Raji (cell line): Measurements from ENCODE around the gene DSCAML1.

Experiments
- POLR2A ChIP-seq: IDR thresholded peaks from 2 replicates; pipeline ENCODE4 v1.6.1; 2011; ENCODE audit warnings: low read depth, low read length, control low read depth; ENCODE audit not compliant: insufficient read depth

DSCAML1 gene

DNA sequence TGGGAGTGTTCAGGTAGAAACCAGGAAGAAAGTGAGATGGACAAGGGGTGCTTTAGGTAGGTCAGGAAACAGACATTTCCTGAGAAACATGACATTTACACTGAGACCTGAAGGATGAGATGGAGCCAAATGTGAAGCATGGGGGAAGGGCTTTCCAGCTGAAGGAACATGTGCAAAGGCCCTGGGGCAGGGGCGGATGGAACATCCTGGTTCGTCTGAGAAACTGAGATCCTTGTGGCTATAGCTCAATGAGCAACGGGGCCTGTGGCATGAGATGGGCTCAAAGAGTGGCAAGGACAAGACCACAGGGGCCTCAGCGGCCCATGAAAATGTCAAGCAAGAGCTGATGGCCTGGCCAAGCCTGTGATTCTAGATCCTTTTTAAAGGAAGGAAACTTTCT, 127.4 kb downstream of the DSCAML1 start:
- no peak for TF ChIP-seq POLR2A

DNA sequence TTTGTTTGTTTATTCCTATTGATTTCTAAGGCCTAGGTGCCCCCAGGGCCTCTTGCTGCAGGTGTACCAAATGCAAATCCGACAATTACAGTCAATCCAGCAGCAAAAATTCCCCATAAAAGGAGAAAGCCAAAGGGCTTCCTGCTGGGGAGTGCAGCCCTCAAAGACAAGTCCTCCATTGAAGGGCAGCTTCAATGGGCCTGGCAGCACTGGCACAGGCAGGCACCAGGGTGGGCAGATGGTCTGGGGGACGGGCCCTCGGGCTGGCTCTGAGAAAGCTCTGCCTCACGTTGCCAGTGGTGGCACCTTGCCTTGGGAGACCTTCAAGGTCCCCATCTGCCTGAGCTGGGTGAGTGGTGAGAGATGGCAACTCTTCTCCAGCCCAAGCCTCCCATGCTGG, 128.0 kb downstream of the DSCAML1 start:
- no peak for TF ChIP-seq POLR2A

DNA sequence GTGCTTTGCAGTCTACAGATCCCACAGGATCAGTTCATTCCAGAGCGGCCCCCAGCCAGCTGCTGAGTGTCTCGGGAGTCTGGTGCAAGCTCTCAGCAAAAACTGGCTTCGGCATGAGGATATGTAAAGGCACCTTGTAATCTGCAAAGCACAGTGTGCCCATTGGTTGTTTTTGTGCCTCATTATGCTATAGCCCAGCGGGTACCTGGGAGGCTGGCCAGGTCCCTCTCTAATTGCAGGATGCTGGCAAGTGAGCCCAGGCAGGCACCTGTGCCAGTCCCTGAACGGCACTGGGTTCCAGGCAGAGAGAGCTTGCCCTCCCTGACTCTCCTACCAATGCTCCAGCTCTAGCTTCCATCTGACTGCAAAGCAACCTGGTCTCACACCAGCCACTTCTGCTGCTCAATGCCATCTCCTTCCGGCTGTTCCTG, 128.7 kb downstream of the DSCAML1 start:
- TF ChIP-seq POLR2A: no peak

DNA sequence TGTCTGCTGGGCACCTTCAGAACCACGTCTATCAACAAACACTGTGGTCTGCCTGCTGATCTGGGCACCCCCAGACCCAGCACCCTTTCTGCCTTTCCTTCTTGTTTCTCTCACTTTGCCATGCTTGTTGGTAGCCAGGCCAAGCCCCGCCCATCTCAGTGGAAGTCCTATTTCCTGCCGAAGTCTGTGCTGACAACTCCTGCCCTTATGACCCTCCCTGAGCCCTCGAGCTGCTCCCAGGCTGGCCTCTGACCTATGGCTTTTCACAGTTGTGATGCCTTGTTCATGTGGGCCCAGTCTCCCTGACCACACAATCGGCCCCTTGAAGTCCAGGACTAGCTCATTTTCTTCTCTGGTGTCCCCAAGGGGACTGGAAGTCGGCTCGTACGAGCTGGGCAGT, 132.1 kb downstream of the DSCAML1 start:
- no peak for TF ChIP-seq POLR2A

DNA sequence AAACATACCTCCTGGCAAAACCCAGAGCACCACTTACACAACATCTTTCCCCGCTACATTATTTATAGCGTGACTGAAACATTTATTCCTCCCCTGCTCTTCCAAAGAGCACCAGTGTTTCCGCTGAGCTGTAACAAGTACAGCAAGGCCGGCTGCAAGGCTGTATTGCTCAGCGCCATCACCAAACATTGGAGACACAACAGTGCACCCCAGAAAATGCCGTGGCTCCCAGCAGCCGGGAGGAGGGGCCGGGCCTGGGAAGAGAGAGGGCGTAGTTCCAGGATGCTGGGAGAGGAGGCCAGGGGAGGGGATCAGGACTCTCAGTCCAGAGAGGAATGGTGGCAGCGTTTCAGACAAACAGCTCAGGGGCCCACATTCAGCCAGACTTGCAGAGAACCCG, 133.2 kb downstream of the DSCAML1 start:
- TF ChIP-seq POLR2A: no peak

DNA sequence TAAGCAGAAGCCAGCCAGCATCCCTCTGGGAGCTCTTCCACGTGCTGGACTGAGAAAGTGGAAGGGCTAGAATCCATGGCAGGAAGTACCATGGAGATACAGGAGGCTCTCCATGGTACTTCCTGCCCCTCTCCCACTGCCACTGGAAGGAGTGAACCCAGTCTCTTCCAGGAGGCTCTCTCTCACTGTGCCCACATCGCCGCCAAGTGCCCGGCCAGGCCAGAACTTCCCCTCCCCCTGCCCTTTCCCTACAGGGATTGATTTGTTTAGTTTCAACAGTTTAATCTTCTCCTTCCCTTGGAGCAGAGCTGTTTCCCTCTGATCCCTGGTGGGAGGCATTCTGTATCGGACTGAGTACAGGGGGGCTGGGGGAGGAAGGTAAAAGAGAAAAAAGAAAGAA, 133.6 kb downstream of the DSCAML1 start:
- no peak for TF ChIP-seq POLR2A

DNA sequence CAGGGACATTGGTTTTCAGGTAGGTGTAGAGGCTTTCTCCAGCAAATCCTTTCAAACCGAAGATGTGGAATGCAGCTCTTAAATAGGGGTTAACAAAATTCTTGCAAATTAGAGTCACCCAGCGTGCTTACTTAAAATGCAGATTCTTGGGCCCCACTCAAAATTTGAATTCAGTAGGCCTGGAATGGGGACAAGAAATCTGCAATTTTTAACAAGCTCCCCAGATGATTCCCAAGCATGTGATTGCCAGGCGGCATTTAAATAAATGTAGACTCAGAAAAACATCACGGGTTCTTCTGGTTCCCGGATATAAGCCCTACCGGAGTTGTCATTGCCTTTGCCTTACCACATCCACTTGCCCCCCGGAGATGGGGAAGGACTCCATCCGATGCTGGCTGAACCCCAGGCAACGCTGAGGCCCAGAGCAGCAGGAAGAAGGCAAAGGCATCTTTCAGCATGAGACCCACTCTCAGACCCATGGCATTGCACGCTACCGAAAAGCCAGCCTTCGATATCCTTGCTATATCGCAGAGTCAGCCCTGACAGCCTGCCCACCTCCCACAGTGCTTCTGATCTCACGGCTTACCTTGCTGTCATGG, 134.2 kb downstream of the DSCAML1 start:
- no peak for TF ChIP-seq POLR2A

DNA sequence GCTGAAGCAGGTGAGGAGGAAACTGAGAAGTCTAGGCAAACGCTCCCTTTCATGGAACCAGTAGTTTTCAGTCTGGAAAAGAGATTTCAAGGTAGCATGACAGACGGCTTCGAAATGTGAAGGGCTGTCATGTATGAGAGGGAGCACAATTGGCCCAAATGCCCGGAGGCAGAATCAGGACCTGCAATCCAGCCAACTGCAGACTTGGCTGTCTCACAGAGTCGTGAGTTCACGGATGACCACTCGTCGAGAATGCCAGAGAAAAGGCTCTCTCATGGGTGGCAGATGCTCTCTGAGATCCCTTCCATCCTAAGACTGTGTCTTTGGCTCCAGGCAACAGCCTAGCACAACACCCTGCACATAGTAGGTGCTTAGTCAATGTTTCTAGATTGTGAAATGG, 134.8 kb downstream of the DSCAML1 start:
- TF ChIP-seq POLR2A: no peak

DNA sequence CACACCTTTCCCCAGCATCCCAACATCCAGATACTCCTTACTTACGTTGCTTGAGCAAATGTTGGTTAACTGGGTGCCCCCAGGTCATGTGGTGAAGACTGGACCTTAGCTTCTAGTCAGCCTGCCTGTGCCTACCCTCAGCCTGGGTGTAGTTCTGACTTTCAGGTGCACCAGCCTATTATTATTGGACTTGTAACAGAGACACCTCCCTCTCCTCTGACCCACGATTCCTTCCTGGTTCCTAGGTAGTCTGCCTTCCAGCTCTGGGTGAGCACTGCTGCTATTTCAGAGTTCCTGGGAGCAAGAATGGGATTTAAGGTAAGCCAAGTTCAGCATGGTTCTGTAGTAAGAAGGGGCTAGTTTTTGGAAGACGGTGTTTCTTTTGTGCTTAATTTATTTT, 138.2 kb downstream of the DSCAML1 start:
- TF ChIP-seq POLR2A: no peak

DNA sequence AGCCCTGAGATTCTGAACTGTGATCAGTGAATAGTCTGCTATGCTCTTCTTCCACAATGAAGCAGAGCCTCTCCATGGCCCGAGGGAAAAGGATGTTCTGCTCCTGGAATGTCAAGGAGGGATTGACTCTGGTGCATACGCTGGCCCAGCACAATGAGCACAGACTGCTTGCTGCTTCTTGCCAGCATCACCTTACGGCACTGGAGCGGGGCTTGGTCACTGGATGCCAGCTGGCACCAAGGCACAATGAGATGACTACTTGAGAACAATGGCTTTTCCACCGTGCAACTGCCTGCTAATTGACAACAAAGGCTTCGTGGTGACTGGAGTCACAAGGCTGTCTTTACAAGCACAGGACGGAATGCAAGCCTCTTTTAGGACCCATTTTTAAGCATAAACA, 139.2 kb downstream of the DSCAML1 start:
- TF ChIP-seq POLR2A: no peak

DNA sequence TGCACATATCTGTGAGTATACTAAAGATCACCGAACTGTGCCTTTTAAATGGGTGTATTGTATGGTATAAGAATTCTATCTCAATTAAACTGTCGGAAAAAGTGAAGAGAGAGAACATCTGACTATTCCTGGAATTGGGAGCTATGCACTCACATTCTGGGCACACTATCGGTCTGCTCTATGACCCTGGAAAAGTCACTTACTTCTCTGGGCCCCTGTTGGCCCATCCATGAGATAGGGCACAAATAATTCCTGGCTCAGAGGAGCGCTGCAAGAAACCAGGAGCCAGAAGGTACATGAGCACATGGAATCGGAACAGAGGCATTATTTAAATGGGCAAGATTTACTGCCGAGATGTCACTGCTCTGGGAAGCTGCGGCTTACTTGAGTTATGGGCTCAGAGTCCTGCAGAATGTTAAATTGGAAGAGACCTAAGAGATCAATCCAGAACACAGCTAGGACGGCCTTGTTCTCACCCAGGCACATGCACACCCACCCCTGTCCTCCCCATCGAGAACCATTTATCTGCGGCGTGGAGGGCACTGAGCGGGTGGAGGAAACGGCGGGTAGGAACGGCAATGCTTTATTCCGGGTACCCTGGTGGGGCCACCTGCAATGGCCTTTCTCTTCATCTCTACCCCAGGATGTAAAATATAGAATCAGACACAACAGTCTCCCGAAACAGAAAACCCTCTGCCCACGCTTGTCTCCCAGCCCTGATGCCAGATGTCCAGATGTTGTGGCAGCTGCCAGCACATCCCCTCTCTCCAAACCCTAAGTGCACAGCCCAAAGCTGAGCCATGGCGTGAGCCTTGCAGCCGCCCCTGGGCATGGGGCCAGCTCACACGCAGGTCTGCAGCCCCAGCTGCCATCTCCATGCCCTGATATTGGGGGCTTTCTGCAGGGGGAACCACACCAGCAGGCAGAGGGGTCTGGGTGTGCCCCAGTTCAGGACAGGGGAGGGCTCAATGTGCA, 142.4 kb downstream of the DSCAML1 start:
- TF ChIP-seq POLR2A: no peak

DNA sequence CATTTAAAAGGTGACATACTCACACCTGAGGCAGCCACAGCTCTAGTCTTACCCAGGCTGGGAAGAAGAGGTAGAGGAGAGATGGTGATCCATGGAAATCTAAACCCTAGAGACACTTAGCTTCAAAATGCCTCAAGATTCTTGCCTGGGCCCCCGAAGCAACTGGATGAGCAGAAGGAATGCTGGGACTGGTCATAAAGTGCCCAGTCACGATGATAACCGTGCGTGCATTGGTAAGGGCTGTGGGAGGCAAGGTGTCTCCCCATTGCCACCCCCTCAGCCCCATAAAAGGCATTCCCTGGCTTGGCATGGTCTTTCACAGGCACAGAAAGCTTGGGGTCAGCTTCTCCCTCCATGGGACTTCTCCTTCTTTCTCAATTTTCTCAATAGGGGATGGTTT, 144.5 kb downstream of the DSCAML1 start:
- no peak for TF ChIP-seq POLR2A

DNA sequence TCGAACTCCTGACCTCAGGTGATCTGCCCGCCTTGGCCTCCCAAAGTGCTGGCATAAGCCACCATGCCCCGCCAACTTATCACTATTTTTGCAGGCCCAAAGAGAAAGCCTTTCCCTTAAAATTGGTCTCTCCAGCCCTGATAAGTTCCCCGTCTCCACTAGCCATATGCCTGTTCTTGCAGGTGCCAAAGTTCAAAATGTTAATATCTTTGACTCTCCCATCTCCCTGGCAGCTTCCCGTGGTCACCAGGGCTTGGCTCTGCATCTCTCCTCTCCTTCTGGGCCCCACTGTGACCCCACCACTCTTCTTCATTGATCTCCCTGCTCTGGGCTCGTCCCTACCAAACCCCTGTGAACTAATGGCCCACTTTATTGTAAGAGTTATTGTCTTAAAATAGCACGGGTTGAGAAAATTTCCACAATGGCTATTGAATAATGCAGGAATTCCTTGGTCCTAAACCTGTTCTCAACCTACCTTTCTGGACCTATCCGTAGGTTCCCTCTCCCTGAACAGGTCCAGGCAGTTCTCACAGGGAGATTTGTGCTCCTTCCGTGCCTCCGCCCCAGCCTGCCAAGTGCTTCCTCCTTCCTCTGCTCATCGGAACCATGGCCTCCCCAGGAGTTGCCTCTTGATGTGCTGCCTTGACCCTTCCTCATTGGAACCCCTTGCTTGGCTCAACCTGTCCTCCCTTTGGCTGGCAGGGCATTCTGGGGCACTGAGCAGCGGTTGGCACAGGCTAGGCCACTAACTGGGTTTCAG, 147.5 kb downstream of the DSCAML1 start:
- TF ChIP-seq POLR2A: no peak

DNA sequence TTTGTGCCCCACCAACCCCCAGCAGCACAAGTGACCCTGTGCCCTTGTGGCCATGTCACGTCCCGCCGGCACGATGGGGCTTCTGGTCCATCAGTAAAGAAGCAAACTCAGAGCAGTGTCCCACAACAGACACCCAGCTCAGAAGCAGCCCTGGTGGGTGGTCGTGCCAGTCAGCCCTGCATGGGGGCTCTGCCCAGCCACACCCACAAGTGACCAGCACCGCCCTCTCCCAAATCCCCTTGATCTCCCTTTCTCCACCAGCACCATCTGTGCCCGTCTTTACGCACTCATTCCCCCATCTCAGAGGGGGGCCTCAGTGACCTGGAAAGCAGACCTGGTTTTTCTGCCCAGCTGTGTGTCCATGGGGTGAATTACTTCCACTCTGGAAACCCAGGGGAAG, 149.1 kb downstream of the DSCAML1 start:
- TF ChIP-seq POLR2A: no peak

DNA sequence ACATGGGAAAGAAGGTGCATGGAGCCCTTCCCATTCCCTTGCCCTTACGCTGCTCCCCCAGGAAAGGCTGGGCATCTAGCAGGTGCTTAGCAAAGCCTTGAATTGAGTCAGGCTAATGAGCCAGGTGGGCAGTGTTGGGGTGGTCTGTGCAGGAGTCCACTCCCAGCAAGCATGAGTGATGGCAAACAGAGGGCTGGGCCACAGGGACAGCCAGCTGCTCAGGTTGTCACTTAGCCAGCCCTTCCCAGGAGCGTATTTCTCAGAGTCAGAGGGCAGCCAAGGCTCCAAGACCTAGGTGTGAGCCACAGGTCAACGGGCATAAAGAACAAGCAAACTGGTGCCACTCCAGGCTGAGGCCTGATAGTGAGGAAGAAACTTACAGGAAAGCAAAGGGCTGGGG, 149.8 kb downstream of the DSCAML1 start:
- TF ChIP-seq POLR2A: no peak

DNA sequence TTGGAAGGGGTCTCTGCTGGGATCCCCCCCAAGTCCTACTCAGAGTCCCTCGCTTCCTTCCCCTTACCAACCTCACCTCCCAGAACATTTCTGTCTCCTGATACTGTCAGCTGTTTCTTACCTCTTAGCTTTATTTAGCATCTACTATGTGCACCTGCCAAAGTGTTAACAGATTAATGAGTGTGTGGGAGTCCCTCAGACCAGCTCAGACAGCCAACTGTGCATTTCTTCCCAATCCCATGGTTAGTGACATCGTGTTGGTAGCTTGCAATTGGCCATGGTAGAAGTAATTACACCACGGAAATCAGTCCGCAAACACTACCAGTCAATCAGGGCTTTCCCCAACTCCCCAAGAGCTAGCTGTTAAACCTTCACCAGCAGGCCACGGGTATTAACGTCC, 150.6 kb downstream of the DSCAML1 start:
- TF ChIP-seq POLR2A: no peak
